AG04449 (cell line): Measurements from ENCODE around the gene DPH6.

Experiments
- CTCF ChIA-PET: fragments of 350-600 bp; formaldehyde crosslinking; extraction: SDS; loops from one replicate; lab custom pipeline; 2021; ENCODE audit warnings: antibody characterized with exemption; lab: Yijun Ruan, JAX
- POLR2A ChIA-PET: fragments of 400-600, 350-600 bp; formaldehyde crosslinking; extraction: SDS; loops from one replicate; lab custom pipeline; 2020; ENCODE audit warnings: antibody characterized with exemption, inconsistent platforms; lab: Yijun Ruan, JAX
- DNase-seq: peaks from one replicate; pipeline ENCODE4 v3.0.0-alpha.2; 2010; ENCODE audit warnings: low read depth, low spot score
- H3K4me3 ChIP-seq: 2 replicates; pipeline ENCODE4 v1.5.1; 2011; ENCODE audit warnings: low read depth, mild to moderate bottlenecking, control low read depth, low read length
- TF ChIP-seq, protein P1 (sequence below): IDR thresholded peaks from one replicate; pipeline ENCODE4 v1.5.1; 2011; ENCODE audit warnings: mild to moderate bottlenecking, moderate library complexity, low read length, control low read depth, inconsistent platforms; ENCODE audit not compliant: insufficient read depth; ENCODE audit errors: missing control alignments

The DPH6 gene

DNA sequence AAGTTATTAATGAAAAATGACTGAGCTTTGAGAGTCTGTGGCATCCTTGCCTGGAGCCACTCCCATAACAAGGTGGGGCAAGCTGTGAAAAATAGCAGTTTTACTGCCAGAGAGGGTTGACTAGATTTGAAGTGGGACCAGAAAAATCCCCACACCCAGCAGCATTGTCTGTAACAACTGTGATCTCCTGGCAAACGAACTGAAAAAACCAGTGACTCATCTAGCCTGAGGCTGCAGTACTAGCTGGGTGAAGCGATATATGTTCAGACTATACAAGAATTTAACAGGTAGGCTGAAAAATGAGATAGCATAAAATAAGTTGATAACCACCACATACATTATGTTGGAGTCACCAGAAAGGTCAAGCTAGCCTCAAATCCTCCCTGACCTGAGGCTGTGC, 64.0 kb downstream of the DPH6 start:
- CTCF ChIA-PET: no interaction called here
- DNase-seq: no peak
- H3K4me3 ChIP-seq: no peak overlapping the region
- TF ChIP-seq, protein P1, sequence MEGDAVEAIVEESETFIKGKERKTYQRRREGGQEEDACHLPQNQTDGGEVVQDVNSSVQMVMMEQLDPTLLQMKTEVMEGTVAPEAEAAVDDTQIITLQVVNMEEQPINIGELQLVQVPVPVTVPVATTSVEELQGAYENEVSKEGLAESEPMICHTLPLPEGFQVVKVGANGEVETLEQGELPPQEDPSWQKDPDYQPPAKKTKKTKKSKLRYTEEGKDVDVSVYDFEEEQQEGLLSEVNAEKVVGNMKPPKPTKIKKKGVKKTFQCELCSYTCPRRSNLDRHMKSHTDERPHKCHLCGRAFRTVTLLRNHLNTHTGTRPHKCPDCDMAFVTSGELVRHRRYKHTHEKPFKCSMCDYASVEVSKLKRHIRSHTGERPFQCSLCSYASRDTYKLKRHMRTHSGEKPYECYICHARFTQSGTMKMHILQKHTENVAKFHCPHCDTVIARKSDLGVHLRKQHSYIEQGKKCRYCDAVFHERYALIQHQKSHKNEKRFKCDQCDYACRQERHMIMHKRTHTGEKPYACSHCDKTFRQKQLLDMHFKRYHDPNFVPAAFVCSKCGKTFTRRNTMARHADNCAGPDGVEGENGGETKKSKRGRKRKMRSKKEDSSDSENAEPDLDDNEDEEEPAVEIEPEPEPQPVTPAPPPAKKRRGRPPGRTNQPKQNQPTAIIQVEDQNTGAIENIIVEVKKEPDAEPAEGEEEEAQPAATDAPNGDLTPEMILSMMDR: no peak
- POLR2A ChIA-PET: interaction anchor here (0.6 kb wide), 1 partner anchor 193 kb away, joined by 3 read pairs; no protein-coding TSS in a partner anchor

DNA sequence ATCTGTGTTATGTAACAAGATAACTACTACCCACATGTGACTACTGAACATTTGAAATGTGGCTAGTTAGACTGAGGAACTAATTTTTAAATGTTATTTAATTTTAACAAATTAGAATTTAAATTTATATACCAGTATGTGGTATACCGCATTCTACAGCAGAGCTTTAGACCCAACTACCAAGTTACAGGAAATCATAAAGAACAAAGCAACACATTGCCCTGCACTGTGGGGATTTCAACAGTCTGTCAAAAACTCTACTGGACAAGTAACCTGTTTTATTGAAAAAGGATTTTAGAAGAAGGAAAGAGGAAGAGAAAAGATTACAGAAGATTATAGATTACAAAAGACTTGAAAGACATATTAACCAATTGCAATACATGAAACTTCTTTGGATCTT, 64.9 kb downstream of the DPH6 start:
- CTCF ChIA-PET: interaction anchor here (0.9 kb wide), 1 partner anchor 187 kb away, joined by 3 read pairs; no protein-coding TSS in a partner anchor

DNA sequence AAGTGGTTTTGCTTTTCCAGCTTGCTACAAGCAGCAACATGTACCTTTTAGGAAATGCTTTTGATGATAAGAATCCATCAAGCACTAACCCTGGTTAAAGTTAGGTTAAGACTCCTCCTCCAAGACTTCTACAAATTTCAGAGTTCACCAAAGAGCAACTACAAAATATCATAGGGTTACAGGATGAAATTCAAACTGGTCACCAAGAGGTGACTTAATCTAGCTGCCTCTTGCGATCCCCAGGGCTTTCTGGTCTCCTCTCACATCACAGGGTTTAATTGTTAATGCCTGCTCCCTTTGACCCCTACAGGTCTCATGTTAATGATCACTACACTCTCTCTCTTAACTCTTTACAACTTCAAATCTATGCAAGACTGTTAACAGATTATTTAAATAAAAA, 66.5 kb downstream of the DPH6 start:
- POLR2A ChIA-PET: no interaction called here
- H3K4me3 ChIP-seq: no peak overlapping the region
- CTCF ChIA-PET: interaction anchor here (0.6 to 1.4 kb wide), 3 partner anchors 35 to 190 kb away, joined by 3 to 6 read pairs (median 3); no protein-coding TSS in a partner anchor
- DNase-seq: no peak
- TF ChIP-seq, protein P1: no peak

More for the DNA sequence above, 64.9 kb downstream of the DPH6 start:
- no peak overlapping the region for H3K4me3 ChIP-seq
- TF ChIP-seq, protein P1: no peak
- POLR2A ChIA-PET: no interaction called here
- no peak for DNase-seq

DNA sequence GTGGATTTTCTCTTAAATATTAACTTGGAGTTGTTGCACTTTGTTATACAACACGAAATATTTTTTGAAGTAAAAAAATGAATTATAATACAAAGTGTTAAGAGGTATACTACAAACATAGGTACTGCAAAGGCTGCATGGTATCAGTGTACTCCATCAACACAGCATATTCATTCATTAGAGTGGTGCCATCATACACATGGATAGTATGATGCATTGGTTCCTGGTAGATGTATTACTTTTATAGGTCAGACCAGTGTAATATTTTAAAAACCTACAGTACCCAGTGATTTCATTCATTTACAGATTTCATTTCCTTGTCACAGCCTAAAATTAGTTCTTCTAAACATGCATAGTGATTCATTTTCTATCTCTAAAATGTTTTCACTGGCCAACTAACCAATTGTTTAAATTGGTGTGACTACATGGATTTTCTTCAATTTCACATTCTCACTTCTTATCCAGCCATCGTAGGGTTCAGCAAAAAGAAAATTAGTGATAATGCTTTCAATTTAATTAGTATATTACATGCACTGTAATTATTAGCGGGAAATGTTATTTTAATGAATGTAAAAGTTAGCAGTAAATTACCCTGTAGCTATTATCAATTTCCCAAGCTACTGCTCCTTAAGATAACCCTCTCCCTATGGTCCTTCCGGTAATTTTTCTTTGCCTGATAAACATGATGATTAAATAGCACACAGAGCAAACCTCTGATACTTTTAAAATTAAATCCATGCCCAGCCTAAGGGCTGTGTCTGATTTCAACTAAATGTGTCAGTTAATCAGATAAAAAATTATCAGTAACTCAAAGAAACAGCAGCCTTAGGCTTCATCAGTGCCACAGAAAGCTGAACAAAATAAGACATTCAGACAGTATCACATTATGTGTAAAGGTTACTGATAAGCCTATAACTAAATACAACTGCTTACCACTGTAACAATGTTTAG, 68.4 kb downstream of the DPH6 start:
- POLR2A ChIA-PET: no interaction called here
- CTCF ChIA-PET: interaction anchor here (1.2 kb wide), 1 partner anchor 31 kb away, joined by 3 read pairs; no protein-coding TSS in a partner anchor
- DNase-seq: no peak
- no peak overlapping the region for H3K4me3 ChIP-seq
- TF ChIP-seq, protein P1: no peak

DNA sequence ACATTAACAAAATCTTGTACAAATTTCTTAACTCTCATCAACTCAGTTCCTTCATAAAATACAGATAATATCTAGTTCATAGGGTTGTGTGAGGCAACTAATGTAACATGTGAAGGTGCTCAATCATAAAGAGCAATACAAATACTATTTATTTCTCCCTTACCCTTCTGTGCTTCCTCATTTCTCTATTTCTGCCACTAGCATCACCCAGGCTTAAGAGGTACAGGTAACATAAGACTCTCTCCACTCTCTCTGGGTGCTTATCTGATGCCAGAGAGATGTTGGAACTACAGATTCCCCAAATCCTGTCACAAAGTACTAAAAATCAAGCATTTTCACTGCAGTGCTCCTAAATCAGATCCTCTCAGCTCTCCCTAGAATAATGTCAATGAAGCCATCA, 74.9 kb downstream of the DPH6 start:
- TF ChIP-seq, protein P1: no peak
- ChIA-PET CTCF (interaction anchor here (0.6 kb wide), 1 partner anchor 415 kb away, joined by 3 read pairs; no protein-coding TSS in a partner anchor), POLR2A (no interaction called here)
- H3K4me3 ChIP-seq: no peak overlapping the region
- no peak for DNase-seq

DNA sequence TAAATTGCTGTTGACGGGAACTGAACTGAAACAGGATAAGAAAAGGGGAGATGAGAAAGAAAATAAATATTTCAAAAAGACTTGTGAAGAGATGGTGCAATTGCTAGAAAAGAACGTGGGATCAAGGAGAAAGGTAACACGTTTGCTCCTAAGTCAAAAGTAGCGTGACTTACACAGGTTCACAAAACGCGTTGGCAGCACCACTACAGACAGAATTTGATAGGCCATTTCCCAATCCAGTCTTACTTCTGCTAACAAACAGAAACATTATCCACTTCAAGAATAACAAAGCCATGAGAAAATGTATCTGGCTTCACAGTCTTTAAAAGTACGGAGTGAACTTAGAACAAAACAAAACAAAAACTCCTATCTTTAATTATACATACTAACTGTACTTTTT, 75.5 kb downstream of the DPH6 start:
- CTCF ChIA-PET: no interaction called here
- DNase-seq: no peak
- TF ChIP-seq, protein P1: no peak
- H3K4me3 ChIP-seq: no peak overlapping the region
- POLR2A ChIA-PET: no interaction called here
